GM21717 (cell line): ENCODE results near the gene HMGCLL1.

Source experiments
- ATAC-seq: cut with Tn5 transposase; IDR thresholded peaks from one replicate; pipeline ENCODE4 v1.9.1; 2021; ENCODE audit warnings: mild to moderate bottlenecking, moderate library complexity; ENCODE audit not compliant: unreplicated experiment

The HMGCLL1 gene

DNA sequence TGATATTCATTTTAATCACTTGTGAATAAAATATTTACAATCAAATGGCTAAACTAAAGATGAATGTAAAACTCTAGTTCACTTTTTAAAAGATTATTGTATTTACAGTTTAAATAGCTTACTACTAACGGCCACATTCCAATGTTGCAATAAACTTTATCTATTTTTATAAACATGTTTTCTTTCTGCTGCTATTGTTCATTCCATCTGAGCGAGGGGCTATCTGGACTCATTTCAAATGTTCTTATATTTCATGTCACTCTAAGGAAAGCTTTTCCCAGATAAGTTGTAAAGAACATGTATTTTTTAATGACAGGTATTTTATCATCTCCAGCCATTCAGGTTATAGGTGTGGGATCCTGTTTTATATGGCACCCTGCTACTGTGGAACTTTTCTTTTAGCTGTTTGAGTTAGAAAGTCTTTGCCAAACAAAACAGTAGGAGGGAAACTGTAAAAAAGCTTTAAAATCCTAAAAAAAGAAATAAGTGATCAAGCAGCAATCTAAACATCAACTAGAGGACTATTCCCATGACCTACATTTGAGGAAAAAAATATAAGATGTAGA, 42.5 kb downstream of the HMGCLL1 start:
- ATAC-seq, result no peak

GRCh38 chr6:55531496-55531895, 47.5 kb downstream of the HMGCLL1 start:
- no peak for ATAC-seq

DNA sequence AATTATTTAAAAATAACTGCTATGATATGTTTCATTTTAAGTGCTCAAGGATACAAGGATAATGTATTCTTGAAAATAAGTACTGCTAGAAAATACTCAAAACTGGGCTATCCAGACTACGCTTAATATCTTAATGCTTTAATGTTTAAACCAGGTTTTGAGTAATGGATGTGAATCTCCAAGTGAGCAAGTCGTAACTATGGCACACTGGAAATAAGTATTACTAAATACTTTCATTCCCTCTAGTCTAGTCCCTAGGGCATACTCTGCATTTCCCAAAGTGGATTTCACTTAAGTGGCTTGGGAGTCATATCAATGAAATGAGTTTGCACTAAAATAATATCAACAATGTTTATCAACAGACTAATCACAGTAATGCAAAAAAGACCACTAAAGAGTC, 48.1 kb downstream of the HMGCLL1 start:
- no peak for ATAC-seq

GRCh38 chr6:55528624-55529023, 50.4 kb downstream of the HMGCLL1 start:
- ATAC-seq, result peak; percentile 81

DNA sequence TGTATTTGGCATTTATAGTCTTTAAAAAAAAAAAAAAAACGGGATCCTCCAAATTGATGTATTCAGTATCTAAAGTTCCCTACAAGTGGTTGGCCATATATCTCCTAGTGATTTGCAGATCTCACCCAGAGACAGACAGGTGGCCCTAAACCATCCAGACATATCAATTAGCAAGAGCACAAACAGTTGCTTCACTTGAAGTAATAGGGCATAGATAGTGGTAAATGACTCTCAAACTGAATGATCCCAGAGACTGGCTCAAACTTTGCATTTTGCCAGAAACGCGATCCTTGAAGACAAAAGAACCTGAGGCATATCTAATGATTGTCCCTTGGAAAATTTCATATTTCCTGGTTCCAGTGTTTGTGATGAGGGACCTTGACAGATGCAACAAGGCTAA, 54.6 kb downstream of the HMGCLL1 start:
- no peak for ATAC-seq

GRCh38 chr6:55518529-55519060, 60.4 kb downstream of the HMGCLL1 start:
- ATAC-seq, result no peak

DNA sequence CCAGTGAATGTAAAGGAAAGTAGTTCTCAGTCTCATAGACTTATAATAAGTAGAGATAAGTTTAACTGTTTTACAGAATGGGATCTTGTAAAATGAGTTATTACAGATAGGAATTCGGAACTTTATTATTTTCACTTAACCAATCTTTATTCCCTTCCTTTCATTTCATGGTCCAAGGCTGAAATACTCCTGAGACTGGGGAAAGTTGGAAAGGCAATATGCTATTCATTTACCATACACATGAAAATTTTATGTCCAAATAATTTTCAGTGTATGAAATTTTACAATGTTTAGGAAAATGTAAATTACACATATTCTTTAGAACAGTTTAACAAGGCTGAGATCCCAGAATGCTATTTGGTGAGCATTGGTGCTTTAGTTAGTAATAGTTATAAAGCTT, 62.3 kb downstream of the HMGCLL1 start:
- ATAC-seq, result no peak

DNA sequence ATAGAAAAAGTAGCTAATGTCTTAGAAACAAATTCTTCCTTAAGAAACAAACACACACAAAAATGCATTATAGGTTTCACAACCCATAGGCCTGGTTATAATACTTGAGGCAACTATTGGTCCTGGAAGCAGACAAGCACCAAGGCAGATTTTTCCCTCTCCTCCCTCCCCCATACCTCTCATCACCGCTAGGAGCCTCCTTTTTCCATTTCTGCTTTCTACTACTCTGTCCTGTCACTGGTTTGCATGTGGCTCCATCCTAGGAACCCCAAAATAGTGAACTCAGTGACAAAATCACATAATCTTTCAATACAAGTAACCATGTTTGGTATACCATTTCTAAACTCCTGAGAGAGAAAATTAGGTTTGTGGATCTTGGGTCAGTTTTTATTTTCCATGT, 66.1 kb downstream of the HMGCLL1 start:
- ATAC-seq, result no peak

- ATAC-seq, result no peak
These were observed 67.7 kb downstream of the HMGCLL1 start for GRCh38 chr6:55511122-55511800.

GRCh38 chr6:55499591-55499990, 79.4 kb downstream of the HMGCLL1 start:
- no peak for ATAC-seq

DNA sequence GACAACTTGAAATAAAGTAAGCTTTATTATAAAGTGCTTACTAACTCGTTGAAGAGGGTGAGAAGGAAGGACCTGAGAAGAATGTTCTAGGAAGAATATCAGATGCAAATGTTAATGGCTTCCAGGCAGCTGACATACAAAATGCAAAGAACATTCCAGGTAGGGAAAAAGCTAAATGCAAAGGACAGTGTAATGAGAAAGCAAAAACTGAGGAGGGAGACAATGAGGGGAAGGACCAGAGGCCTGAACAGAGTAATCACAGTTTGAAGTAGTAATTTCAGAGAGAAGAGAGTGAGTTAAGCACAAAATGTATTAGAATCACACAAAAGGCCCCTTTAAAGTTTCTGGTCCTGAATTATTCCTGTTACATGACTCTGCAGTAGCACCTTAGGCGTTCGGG, 81.3 kb downstream of the HMGCLL1 start:
- no peak for ATAC-seq

DNA sequence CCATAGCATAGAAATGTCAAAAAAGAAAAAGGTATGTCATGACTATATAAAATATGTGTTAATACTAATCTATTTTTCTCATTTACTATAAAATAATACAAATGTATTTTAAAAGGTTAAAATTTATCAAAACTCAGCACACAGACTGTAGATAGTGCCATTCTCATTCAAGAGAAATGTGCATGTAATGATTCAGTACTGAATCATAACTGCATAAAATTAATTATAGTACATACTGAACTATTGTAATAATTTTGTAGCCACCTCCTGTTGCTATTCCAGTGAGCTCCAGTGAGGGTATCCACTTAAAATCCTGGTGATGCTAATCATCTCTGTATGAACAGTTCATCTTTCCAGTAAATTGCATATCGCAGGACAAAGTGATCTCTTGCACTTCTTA, 82.8 kb downstream of the HMGCLL1 start:
- ATAC-seq, result no peak

DNA sequence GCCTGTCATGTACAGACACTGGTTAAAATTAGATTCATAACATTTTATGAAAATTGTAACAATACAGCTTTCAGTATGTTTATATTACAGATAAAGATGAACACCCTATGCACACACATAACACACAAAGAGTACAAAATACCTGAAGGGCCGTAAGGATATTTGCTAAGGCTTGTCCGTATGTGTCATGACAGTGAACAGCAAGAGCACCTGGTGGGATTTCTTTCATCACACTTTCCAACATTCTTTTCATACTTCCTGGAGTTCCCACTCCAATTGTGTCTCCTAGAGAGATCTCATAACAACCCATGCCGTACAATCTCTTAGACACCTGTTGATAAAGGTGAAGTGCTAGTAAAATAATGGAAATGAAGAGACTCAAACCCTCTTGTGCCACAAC, 83.7 kb downstream of the HMGCLL1 start:
- no peak for ATAC-seq

DNA sequence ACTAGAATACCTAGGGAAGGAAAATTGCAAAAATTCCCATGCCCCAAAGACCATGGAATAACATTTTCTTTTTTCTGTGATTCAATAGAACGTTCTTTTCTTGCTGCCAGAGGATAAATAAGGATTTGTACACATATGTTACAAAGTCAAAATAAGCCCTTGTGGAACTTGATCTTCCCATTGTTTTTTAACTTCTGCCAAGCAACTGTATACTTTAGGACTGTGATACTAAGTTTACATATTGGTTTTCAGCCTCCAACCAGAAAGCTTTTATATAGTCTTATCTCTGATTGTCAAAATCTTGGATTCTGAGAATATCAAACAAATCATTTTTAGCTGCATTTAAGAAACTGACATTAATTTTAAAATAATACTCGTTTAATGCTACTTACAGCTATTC, 84.6 kb downstream of the HMGCLL1 start:
- ATAC-seq, result no peak

GRCh38 chr6:55492259-55492658, 86.7 kb downstream of the HMGCLL1 start:
- no peak for ATAC-seq

- no peak for ATAC-seq
These were observed 88.1 kb downstream of the HMGCLL1 start for GRCh38 chr6:55490871-55491270.

- no peak for ATAC-seq
These were observed 104.6 kb downstream of the HMGCLL1 start for GRCh38 chr6:55474382-55474781.

DNA sequence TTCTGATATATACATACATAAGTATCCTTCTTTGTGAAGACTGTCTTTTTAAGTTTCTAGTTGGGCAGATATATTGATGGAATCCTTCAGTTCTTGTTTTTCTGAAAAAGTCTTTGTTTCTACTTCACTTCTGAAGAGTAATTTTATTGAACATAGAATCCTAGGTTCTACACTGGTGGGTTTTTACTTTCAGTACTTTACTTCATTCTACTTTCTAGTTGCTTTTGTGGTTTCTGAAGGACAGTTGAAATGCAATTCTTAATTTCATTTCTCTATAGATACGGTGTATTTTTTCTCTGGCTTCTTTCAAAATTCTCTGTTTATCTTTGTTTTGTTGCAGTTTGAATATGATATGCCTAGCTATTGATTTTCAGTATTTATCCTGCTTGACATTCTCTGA, 105.3 kb downstream of the HMGCLL1 start:
- no peak for ATAC-seq

- ATAC-seq, result no peak
These were observed 109.0 kb downstream of the HMGCLL1 start for GRCh38 chr6:55469951-55470366.

GRCh38 chr6:55456016-55456415, 123.0 kb downstream of the HMGCLL1 start:
- no peak for ATAC-seq

GRCh38 chr6:55450005-55450404, 129.0 kb downstream of the HMGCLL1 start:
- no peak for ATAC-seq

- no peak for ATAC-seq
These were observed 129.8 kb downstream of the HMGCLL1 start for GRCh38 chr6:55449225-55449624.

DNA sequence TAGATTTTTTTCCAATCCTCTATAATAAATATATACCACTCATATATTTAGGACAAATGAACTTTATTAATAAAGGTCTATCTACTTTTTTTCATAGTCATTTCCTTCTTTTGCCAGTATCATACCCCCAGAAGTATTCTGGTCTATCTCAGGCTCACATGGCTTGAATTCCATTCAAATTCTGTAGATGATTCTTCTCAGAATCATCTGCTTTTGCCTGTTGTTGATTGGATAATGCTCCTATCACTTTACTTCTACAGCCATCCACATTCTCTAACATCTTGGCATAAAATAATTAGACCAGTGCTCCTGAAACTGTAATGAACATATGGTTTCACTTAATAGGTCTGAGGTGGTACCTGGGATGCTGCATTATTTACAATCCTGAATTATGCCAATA, 130.5 kb downstream of the HMGCLL1 start:
- ATAC-seq, result no peak
